ENCODE data around the gene RNF220. TPM values are rescaled to one million over a fixed set of nuclear protein-coding genes. Genes with fewer than 3 reads are reported as not detected.

Gene RNF220
- total and polyA plus RNA-seq, 2 of the 13 experiments (the other 11 are each of a cell fraction or from before 2014, with no cell fraction given), result 48.2 to 72.1 TPM

GRCh38 chr1:44681905-44682882, 277.1 kb downstream of the RNF220 start (continued):
- TF ChIP-seq PRDM10 (CRISPR knock-in tag; IDR thresholded peaks at IDR 0.05; ENCODE audit: low read depth), result no peak; the same call in 1 of the 2 replicates
- TF ChIP-seq JUN (CRISPR knock-in tag; IDR thresholded peaks at IDR 0.05), result no peak; the same call in 1 of the 2 replicates
- TF ChIP-seq STAG1 (CRISPR knock-in tag; IDR thresholded peaks at IDR 0.05), result no peak
- TF ChIP-seq ISX (CRISPR knock-in tag; conservative IDR thresholded peaks at IDR 0.05), result no peak
- TF ChIP-seq GLI4 (CRISPR knock-in tag; IDR thresholded peaks at IDR 0.05; ENCODE audit: borderline replicate concordance), result no peak
- no peak for TF ChIP-seq AFF4 (CRISPR knock-in tag; IDR thresholded peaks at IDR 0.05)
- TF ChIP-seq FOXK2 (IDR thresholded peaks at IDR 0.05), result no peak
- TF ChIP-seq ZBTB7A (CRISPR knock-in tag; IDR thresholded peaks at IDR 0.05), result peak; percentile 86; the same call in 1 of the 2 replicates
- no peak for TF ChIP-seq NKX3-1 (CRISPR knock-in tag; IDR thresholded peaks at IDR 0.05)
- 0 out of 2 replicates have a peak, but pooled peaks have one; percentile 58 for TF ChIP-seq CCDC6 (CRISPR knock-in tag; IDR thresholded peaks at IDR 0.05)
- TF ChIP-seq ZNF350 (CRISPR knock-in tag; IDR thresholded peaks at IDR 0.05; ENCODE audit: borderline replicate concordance, low read depth), result peak; percentile 47; the same call in 1 of the 2 replicates
- TF ChIP-seq ZMYM4 (CRISPR knock-in tag; IDR thresholded peaks at IDR 0.05), result peak; percentile 90
- TF ChIP-seq HMGA1 (CRISPR knock-in tag; conservative IDR thresholded peaks at IDR 0.05), result no peak
- TF ChIP-seq LBX2 (CRISPR knock-in tag; IDR thresholded peaks at IDR 0.05; ENCODE audit: borderline replicate concordance), result no peak
- peak; percentile 43; the same call in 1 of the 2 replicates for TF ChIP-seq ARID2 (CRISPR knock-in tag; IDR thresholded peaks at IDR 0.05; ENCODE audit: borderline replicate concordance)
- no peak for TF ChIP-seq ZC3H4 (CRISPR knock-in tag; IDR thresholded peaks at IDR 0.05; ENCODE audit: borderline replicate concordance)
- TF ChIP-seq ZNF256 (CRISPR knock-in tag; conservative IDR thresholded peaks at IDR 0.05), result no peak
- peak; percentile 49; the same call in 1 of the 2 replicates for TF ChIP-seq PHF20 (CRISPR knock-in tag; IDR thresholded peaks at IDR 0.05)
- TF ChIP-seq NR1H2 (CRISPR knock-in tag; IDR thresholded peaks at IDR 0.05; ENCODE audit: borderline replicate concordance, low read depth), result no peak
- no peak for TF ChIP-seq THAP7 (CRISPR knock-in tag; IDR thresholded peaks at IDR 0.05)
- TF ChIP-seq SMC3 (IDR thresholded peaks at IDR 0.05; ENCODE audit: low read length), result no peak
